GM18858 (cell line): ENCODE results near the gene CDCA7.
A peak's percentile ranks its signal among the peaks of the same experiment; 100 is the strongest.
"Not testable (repeated sequence)": the region's sequence is repeated elsewhere in the genome, so short reads cannot be mapped to it uniquely, and the experiment has no call there.

Experiments used
- ATAC-seq: cut with Tn5 transposase; IDR thresholded peaks from one replicate; pipeline ENCODE4 v1.9.1; 2021; ENCODE audit not compliant: unreplicated experiment

CDCA7 gene

GRCh38 chr2:173354582-173355131, at the start of gene CDCA7:
TSS of gene CDCA7 (plus strand) at chr2:173354872. CDS start at chr2:173354964, 92 bp downstream.
- ATAC-seq, result peak; percentile 27

- no peak for ATAC-seq
Observed at GRCh38 chr2:173305303-173305702, 49.4 kb upstream of the CDCA7 start.

- ATAC-seq, result peak; percentile 68
Observed at GRCh38 chr2:173307293-173307692, 47.4 kb upstream of the CDCA7 start.

DNA sequence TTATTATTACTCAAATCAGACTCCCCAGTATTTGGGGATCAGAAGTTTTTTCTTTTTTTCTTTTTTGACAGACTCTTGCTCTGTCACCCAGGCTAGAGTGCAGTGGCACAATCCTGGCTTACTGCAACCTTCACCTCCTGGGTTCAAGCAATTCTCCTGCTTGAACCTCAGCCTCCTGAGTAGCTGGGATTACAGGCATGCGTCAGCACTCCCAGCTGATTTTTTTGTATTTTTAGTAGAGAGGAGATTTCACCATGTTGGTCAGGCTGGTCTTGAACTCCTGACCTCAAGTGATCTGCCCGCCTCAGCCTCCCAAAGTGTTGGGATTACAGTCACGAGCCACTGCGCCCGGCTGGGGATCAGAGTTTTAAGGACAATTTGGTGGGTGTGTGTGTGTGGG, 45.3 kb upstream of the CDCA7 start:
- ATAC-seq, result not testable (repeated sequence)

- ATAC-seq, result no peak
Observed at GRCh38 chr2:173311844-173312606, 42.6 kb upstream of the CDCA7 start.

GRCh38 chr2:173323371-173323770, 31.3 kb upstream of the CDCA7 start:
- ATAC-seq, result no peak

DNA sequence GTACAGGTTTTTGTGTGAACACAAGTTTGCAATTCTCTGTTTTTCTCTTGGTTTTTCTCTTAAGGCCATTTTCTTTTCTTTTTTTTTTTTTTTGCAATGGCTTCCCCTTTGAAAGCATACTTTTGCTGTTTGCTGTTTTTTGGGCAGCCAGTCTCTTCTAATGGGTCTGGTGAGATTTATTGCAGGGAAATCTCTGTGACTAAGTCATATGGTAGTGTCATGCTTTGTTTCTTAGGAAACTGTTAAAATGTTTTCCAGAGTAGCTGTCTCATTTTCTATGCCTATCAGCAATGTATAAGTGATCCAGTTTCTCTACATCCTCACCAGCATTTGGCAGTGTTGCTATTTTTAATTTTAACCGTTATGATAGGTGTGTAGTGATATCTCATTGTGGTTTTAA, 27.9 kb upstream of the CDCA7 start:
- ATAC-seq, result no peak

DNA sequence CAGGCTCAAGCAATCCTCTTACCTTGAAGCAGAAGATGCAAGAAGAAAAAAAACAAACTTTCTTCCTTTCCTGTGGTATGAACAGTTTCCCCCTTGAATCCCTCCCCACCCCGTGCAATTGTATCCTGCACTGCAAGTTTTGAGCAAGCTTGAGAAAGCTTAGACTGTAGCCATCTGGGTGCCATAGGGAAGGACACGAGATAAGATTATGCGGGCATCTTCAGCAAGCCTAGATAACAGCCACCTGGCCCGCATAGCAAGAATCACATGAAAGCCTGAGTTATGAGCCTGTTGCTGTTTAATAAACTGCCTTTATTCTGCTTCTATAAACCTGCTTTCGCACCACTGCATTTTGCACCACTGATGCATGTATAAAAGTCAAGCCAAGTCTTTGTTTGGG, 27.3 kb upstream of the CDCA7 start:
- ATAC-seq, result no peak

DNA sequence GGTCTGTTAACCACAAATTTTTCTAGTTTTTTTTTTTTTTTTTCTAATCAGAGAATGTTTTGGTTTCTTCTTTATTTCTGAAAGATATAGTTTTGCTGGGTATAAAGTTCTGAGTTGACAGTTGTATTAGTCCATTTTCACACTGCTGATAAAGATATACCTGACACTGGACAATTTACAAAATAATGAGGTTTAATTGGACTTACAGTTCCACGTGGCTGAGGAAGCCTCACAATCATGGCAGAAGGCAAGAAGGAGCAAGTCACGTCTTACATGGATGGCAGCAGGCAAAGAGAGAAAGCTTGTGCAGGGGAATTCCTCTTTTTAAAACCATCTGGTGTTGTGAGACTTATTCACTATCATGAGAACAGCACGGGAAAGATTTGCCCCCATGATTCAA, 21.7 kb upstream of the CDCA7 start:
- ATAC-seq, result not testable (repeated sequence)

DNA sequence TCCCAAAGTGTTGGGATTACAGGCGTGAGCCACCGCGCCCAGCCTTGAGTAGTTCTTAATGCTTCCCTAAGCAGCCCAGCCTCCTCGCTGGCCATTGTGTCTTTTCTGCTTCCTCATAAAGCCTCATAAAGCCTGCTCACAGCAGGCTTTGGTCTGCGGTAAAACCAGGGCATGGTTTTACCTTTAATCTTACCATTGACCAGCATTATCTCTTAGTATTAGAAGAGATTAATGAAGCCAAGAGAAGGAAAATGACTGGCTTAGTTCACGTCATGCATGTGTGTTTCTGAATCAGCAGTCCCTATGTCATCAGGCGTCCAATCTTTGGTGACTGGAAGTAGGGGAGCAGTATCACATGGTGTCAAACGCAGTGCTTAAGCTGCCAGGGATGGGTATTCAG, 14.9 kb upstream of the CDCA7 start:
- no peak for ATAC-seq

GRCh38 chr2:173343921-173344320, 10.8 kb upstream of the CDCA7 start:
- ATAC-seq, result no peak

GRCh38 chr2:173346035-173346434, 8.6 kb upstream of the CDCA7 start:
- no peak for ATAC-seq

- no peak for ATAC-seq
Observed at GRCh38 chr2:173347305-173348168, 7.1 kb upstream of the CDCA7 start.

DNA sequence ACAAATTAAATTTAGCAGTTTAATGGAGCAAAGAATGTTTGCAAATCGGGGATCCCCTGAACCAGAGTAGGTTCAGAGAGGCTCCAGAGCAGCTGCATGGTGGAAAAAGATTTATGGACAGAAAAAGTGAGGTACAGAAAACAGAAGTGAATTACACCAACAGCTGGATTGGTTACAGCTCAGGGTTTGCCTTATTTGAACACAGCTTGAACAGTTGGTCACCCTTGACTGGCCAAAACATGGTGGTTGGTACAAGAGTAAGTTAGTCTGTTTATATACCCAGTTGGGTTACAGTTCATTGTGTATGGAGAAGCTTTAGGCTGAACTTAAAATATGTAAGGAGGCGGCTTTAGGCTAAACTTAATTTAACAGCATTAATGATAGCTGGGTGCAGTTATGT, 5.4 kb upstream of the CDCA7 start:
- no peak for ATAC-seq

- no peak for ATAC-seq
Observed at GRCh38 chr2:173350383-173350782, 4.3 kb upstream of the CDCA7 start.

DNA sequence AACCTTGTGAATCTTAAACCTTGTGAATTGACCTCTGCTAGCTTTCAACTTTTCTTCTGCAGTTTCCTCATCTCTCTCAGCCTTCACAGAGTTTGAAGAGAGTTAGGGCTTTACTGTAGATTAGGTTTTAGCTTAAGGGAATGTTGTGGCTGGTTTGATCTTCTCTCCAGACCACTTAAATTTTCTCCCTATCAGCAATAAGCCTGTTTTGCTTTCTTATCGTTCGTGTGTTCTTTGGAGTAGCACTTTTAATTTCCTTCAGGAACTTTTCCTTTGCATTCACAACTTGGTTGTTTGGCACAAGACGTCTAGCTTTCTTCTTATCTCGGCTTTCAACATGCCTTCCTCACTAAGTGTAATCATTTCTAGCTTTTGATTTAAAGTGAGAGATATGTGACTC, 2.8 kb upstream of the CDCA7 start:
- ATAC-seq, result no peak

GRCh38 chr2:173353556-173353955, 1.1 kb upstream of the CDCA7 start:
- ATAC-seq, result no peak

- peak; percentile 27 for ATAC-seq
Observed at GRCh38 chr2:173354073-173354581, 545 bp upstream of the CDCA7 start.

GRCh38 chr2:173355132-173355865, 627 bp downstream of the CDCA7 start:
- ATAC-seq, result peak; percentile 23

GRCh38 chr2:173355866-173356508, 1.3 kb downstream of the CDCA7 start:
- ATAC-seq, result no peak
